IMR-90 (cell line): ENCODE data around the gene EIF5A. TPM values are rescaled to one million over a fixed set of nuclear protein-coding genes. Genes with fewer than 3 reads are reported as not detected.

Source experiments
- ATAC-seq: fragments of 200-7000 bp; cut with Tn5 transposase; 2 replicates; pipeline ENCODE4 v1.9.1; 2020; ENCODE audit warnings: low read depth, mild to moderate bottlenecking, moderate library complexity
- BruUV-seq: library from RNA; stranded (reverse); fragments of 400-500 nt; replicated peaks from 2 replicates; lab custom pipeline; 2021; lab: Mats Ljungman, UMichigan
- CTCF ChIA-PET: fragments of 300-600 bp; formaldehyde crosslinking; extraction: SDS; loops from one replicate; lab custom pipeline; 2021; ENCODE audit warnings: antibody characterized with exemption; lab: Yijun Ruan, JAX
- POLR2A ChIA-PET: fragments of 300-600 bp; sonication (Branson Sonifier 250); formaldehyde crosslinking; loops from one replicate; lab custom pipeline; 2022; ENCODE audit warnings: antibody characterized with exemption; ENCODE audit not compliant: unreplicated experiment; lab: Charles Lee
- DNase-seq: peaks from one replicate; pipeline ENCODE4 v3.0.0; 2013
- H2AFZ ChIP-seq: replicated peaks from 2 replicates; pipeline ENCODE3; 2013; ENCODE audit warnings: low read length, mild to moderate bottlenecking; ENCODE audit not compliant: poor library complexity
- H2AK5ac ChIP-seq: 2 replicates; pipeline ENCODE4 v1.6.1; 2013; ENCODE audit warnings: low read depth, low read length, inconsistent platforms
- H2AK9ac ChIP-seq: replicated peaks from 2 replicates; pipeline ENCODE3; 2013; ENCODE audit warnings: mild to moderate bottlenecking, low read depth, low read length, moderate library complexity; ENCODE audit not compliant: poor library complexity
- H2BK120ac ChIP-seq: 2 replicates; pipeline ENCODE4 v1.6.1; 2013; ENCODE audit warnings: low read depth, low read length, inconsistent platforms
- H2BK15ac ChIP-seq: 3 replicates; pipeline ENCODE4 v1.6.1; 2013; ENCODE audit warnings: low read depth, low read length, inconsistent platforms
- H2BK20ac ChIP-seq: 2 replicates; pipeline ENCODE4 v1.6.1; 2013; ENCODE audit warnings: low read depth, mild to moderate bottlenecking, inconsistent platforms, low read length, moderate library complexity
- H2BK5ac ChIP-seq: 2 replicates; pipeline ENCODE4 v1.6.1; 2013; ENCODE audit warnings: mild to moderate bottlenecking, low read depth, low read length, inconsistent platforms; ENCODE audit not compliant: poor library complexity, severe bottlenecking
- H3K14ac ChIP-seq: replicated peaks from 2 replicates; pipeline ENCODE4 v1.6.1; 2013; ENCODE audit warnings: low read depth, low read length, inconsistent platforms
- H3K18ac ChIP-seq: 2 replicates; pipeline ENCODE4 v1.6.1; 2013; ENCODE audit warnings: low read depth, low read length, control low read depth
- H3K23ac ChIP-seq: 2 replicates; pipeline ENCODE4 v1.6.1; 2013; ENCODE audit warnings: low read depth, low read length, inconsistent platforms
- H3K27ac ChIP-seq: 2 replicates; pipeline ENCODE4 v1.5.1; 2013; ENCODE audit warnings: mild to moderate bottlenecking, control low read depth, low read length; ENCODE audit not compliant: insufficient read depth
- H3K27me3 ChIP-seq: 2 replicates; pipeline ENCODE4 v1.6.1; 2013; ENCODE audit warnings: low read length; ENCODE audit not compliant: control insufficient read depth, insufficient read depth
- H3K36me3 ChIP-seq: 2 replicates; pipeline ENCODE4 v1.6.1; 2013; ENCODE audit warnings: low read length, mixed read lengths; ENCODE audit not compliant: control insufficient read depth, insufficient read depth
- H3K4ac ChIP-seq: 2 replicates; pipeline ENCODE4 v1.6.1; 2013; ENCODE audit warnings: low read depth, low read length, inconsistent platforms
- H3K4me1 ChIP-seq: 2 replicates; pipeline ENCODE4 v1.6.1; 2013; ENCODE audit warnings: low read length, mixed read lengths; ENCODE audit not compliant: control insufficient read depth, insufficient read depth
- H3K4me2 ChIP-seq: 2 replicates; pipeline ENCODE4 v1.6.1; 2013; ENCODE audit warnings: low read depth, mild to moderate bottlenecking, control low read depth, low read length, moderate library complexity
- H3K4me3 ChIP-seq: 2 replicates; pipeline ENCODE4 v1.5.1; 2013; ENCODE audit warnings: low read depth, mild to moderate bottlenecking, control low read depth, low read length, moderate library complexity; ENCODE audit not compliant: insufficient read depth
- H3K56ac ChIP-seq: 2 replicates; pipeline ENCODE4 v1.6.1; 2013; ENCODE audit warnings: low read length, inconsistent platforms; ENCODE audit not compliant: insufficient read depth; ENCODE audit errors: extremely low read depth
- H3K79me1 ChIP-seq, 2 experiments: 2 replicates each; pipeline ENCODE4 v1.6.1; 2013; ENCODE audit warnings: low read length in 2 of 2, inconsistent platforms in 1 of 2, low read depth in 1 of 2
- H3K9ac ChIP-seq: 2 replicates; pipeline ENCODE4 v1.6.1; 2013; ENCODE audit warnings: low read depth, low read length, control low read depth
- H3K9me1 ChIP-seq: 2 replicates; pipeline ENCODE4 v1.6.1; 2013; ENCODE audit warnings: low read length, inconsistent platforms; ENCODE audit not compliant: insufficient read depth
- H3K9me3 ChIP-seq: 2 replicates; pipeline ENCODE4 v1.6.1; 2013; ENCODE audit warnings: low read length; ENCODE audit not compliant: control insufficient read depth, insufficient read depth
- H4K20me1 ChIP-seq: 2 replicates; pipeline ENCODE4 v1.6.1; 2013; ENCODE audit warnings: low read length, inconsistent platforms; ENCODE audit not compliant: insufficient read depth
- H4K5ac ChIP-seq: 2 replicates; pipeline ENCODE4 v1.6.1; 2013; ENCODE audit warnings: mild to moderate bottlenecking, low read depth, low read length, control low read depth
- H4K8ac ChIP-seq, 2 experiments: 2 replicates each; pipeline ENCODE4 v1.6.1; 2013; ENCODE audit warnings: low read depth in 2 of 2, low read length in 2 of 2, control low read depth in 1 of 2, inconsistent platforms in 1 of 2
- H4K91ac ChIP-seq: 2 replicates; pipeline ENCODE4 v1.6.1; 2013; ENCODE audit warnings: low read depth, low read length, inconsistent platforms; ENCODE audit not compliant: insufficient read depth
- FOS ChIP-seq: fragments of 150-350 bp; IDR thresholded peaks from 2 replicates; pipeline ENCODE4 v1.6.1; 2016; ENCODE audit warnings: low read depth, low read length
- MAFK ChIP-seq: IDR thresholded peaks from 2 replicates; pipeline ENCODE4 v1.6.1; 2012; ENCODE audit warnings: low read depth, low read length, improper control_type of control experiment
- POLR2A ChIP-seq: IDR thresholded peaks from 2 replicates; pipeline ENCODE4 v1.6.1; 2012; ENCODE audit warnings: mild to moderate bottlenecking, low read depth, low read length
- RAD21 ChIP-seq: IDR thresholded peaks from 2 replicates; pipeline ENCODE4 v1.6.1; 2012; ENCODE audit warnings: low read length, improper control_type of control experiment
- RCOR1 ChIP-seq: IDR thresholded peaks from 2 replicates; pipeline ENCODE4 v1.6.1; 2012; ENCODE audit warnings: mild to moderate bottlenecking, low read length, improper control_type of control experiment; ENCODE audit not compliant: insufficient replicate concordance
- RFX5 ChIP-seq: IDR thresholded peaks from 2 replicates; pipeline ENCODE4 v1.8.0; 2012; ENCODE audit warnings: low read depth, mild to moderate bottlenecking, low read length, moderate library complexity
- WGBS, 2 experiments: methylation state at CpG; one replicate each; pipeline versions ENCODE4 v1.1.5 to v1.1.7; 2013; ENCODE audit warnings: missing lambda C conversion rate in 2 of 2; ENCODE audit not compliant: insufficient read length in 1 of 2; ENCODE audit errors: extremely low coverage in 2 of 2; 5-methylcytosine and 5-hydroxymethylcytosine counted together
- dilution Hi-C: fragments of 300-500 bp; cut with HindIII; formaldehyde crosslinking; loops from one replicate; pipeline ENCODE4 v1.14.3; 2018; ENCODE audit warnings: low sequenced_read_pairs; ENCODE audit not compliant: unreplicated experiment
- in situ Hi-C: fragments of 300-500 bp; cut with MboI; formaldehyde crosslinking; loops from 3 replicates; pipeline ENCODE4 v1.14.3; 2019; ENCODE audit warnings: low sequenced_read_pairs, inconsistent platforms, mixed read lengths
- intact Hi-C: fragments of 100-400 bp; cut with micrococcal nuclease; formaldehyde crosslinking; loops from 2 replicates; pipeline ENCODE4 v1.10.0; 2022
- polyA plus RNA-seq, 3 experiments: library from polyadenylated mRNA; depleted of rRNA; stranded (reverse); fragments of >200 nt; gene quantifications; 2 replicates each; pipeline ENCODE4 v1.2.3, GENCODE V29; 2012; ENCODE audit warnings: low replicate concordance in 1 of 3
- total RNA-seq: library from RNA; depleted of rRNA; stranded (reverse); fragments of >200 nt; gene quantifications from 2 replicates; pipeline ENCODE4 v1.2.3, GENCODE V29; 2012

Gene EIF5A
- total and polyA plus RNA-seq, 2 of the 4 experiments (the other 2 are of a cell fraction) = 782 to 883 TPM

DNA sequence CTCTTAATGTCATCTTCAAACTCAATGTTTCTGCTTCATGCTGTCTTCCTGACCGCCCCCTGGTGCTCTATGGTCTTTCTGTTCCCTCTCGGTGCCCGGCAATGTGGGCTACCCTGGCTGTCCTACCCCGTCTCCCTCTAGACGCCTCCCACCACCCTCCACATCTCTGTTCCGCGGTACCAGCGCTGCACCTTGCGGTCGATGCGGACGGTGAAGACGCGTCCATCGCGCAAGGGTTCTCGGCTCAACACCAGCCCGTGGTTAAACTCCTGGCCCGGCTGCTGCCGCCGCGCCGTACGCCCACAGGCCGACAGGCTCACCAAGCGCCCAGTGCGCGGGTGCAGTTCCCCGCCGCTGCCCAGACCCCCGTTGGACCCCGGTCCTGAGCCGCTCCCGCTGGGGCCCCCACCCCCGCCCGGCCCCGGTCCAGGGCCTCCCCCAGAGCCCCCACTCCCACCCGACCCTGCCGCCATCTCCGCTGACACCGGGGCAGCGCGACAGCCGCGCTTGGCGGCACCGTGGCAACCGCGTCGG, 21.5 kb downstream of the EIF5A start, which contains the start of gene NEURL4:
Gene NEURL4, minus strand, starts transcription at position 496 of the 534 bp plus-strand sequence. Its CDS starts 23 bp downstream, at position 473.
- H3K4me3 ChIP-seq = peak within 1 kb of the TSS; percentile 86
- peak within 1 kb of the TSS; percentile 94 for H3K9ac ChIP-seq
- DNase-seq (no peak), ATAC-seq (peak; percentile 10)
- H2AFZ ChIP-seq = peak within 1 kb of the TSS; percentile 97
- peak within 1 kb of the TSS; percentile 71 for H2BK120ac ChIP-seq
- no peaks in the 10 kb centered on the region for H3K9me3 ChIP-seq
- BruUV-seq = no TSS peak
- H3K18ac ChIP-seq = peak within 1 kb of the TSS; percentile 11; the same call in 1 of the 2 replicates
- peaks cover 7% of the 10 kb centered on the region for H4K20me1 ChIP-seq
- H3K27ac ChIP-seq = peak within 1 kb of the TSS; percentile 87
- H3K4me1 ChIP-seq = peaks cover 5% of the 10 kb centered on the region; the same call in 1 of the 2 replicates
- POLR2A ChIA-PET = no interaction called here
- H2BK5ac ChIP-seq = peak within 1 kb of the TSS; percentile 88
- in situ Hi-C loops (no loop called here), dilution Hi-C loops (no loop called here), intact Hi-C loops (loop anchor here (10.0 kb wide), 1 partner anchor 236 kb away; the partner anchor contains the start of gene SENP3)
- CTCF ChIA-PET = interaction anchor here (0.6 kb wide), 1 partner anchor 344 kb away, joined by 3 read pairs; no protein-coding TSS in a partner anchor
- peaks cover 18% of the 10 kb centered on the region for H3K36me3 ChIP-seq
- peaks cover 10 to 29% of the 10 kb centered on the region in 2 experiments; a peak in 3 of 4 replicates for H3K79me1 ChIP-seq
- WGBS, 2 experiments = 1% methylated on average over 18 of the region's 50 CpGs; no CpG with 5 or more reads in 1 of the 2 experiments
- H4K8ac ChIP-seq = peak within 1 kb of the TSS; percentile 39 to 89; a peak in 3 of 4 replicates
- no peaks in the 10 kb centered on the region; the same call in 1 of the 2 replicates for H3K27me3 ChIP-seq
- peak within 1 kb of the TSS; percentile 95 for H3K14ac ChIP-seq
- H4K5ac ChIP-seq = peak within 1 kb of the TSS; percentile 44
- peaks cover 6% of the 10 kb centered on the region; the same call in 1 of the 2 replicates for H3K9me1 ChIP-seq
- peak within 1 kb of the TSS; percentile 94 for H2AK9ac ChIP-seq
- H2BK20ac ChIP-seq = no peak within 1 kb of the TSS
- H2AK5ac ChIP-seq = peak within 1 kb of the TSS; percentile 92
- H3K56ac ChIP-seq = peak within 1 kb of the TSS; percentile 76
- H3K4me2 ChIP-seq = peak within 1 kb of the TSS; percentile 93
- TF ChIP-seq MAFK (no peak), FOS (no peak), RAD21 (no peak), RFX5 (no peak), RCOR1 (no peak), POLR2A (no peak)
- H3K4ac ChIP-seq = peak within 1 kb of the TSS; percentile 86
- H2BK15ac ChIP-seq = no peak within 1 kb of the TSS
- H4K91ac ChIP-seq = peak within 1 kb of the TSS; percentile 78
- H3K23ac ChIP-seq = peak within 1 kb of the TSS; percentile 94
